ENCODE results near the gene HOXC10. TPM values are rescaled to one million over a fixed set of nuclear protein-coding genes. Genes with fewer than 3 reads are reported as not detected.

HOXC10 gene
- polyA plus RNA-seq, 1 donor, result 0.09 TPM

DNA sequence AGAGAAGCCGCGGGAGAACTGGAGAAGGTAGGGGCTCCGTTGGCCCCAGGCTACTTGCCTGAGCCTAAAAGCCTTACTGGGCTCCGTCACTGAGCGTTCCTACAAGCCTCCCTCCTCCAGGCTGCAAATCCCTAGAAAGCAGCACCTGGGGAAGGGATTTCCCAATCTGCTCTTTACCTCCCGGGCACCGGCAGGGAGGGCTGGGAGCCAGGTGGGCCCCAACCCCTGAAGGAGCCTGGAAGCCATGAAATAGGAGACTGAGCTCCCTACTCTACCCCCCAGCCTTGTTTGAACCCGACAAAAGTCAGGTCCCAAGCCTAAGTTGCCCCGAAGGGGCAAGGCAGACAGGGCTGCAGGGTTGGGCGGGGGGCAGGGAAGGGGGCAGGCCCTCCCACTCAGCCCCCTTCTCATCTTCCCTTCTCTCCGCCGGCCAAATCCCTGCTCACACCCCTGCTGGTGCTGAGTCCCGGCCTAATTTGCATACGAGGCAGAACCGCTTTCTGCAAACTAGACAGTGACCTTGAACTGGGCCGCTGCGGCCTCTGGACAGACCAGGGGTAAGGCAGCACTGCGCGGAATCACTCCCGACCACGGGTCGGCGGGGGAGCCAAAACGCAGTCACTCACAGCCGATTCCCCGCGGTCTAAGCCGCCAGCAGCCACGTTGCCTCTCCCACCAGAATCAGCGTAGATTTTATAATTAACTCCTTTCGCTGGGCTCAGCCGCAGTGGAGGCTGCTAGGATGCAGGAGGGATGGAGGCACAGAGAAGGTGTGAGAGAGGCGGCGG lies 34.0 kb upstream of the HOXC10 start:
- DNase-seq (ENCODE audit: low read depth), result no peak

DNA sequence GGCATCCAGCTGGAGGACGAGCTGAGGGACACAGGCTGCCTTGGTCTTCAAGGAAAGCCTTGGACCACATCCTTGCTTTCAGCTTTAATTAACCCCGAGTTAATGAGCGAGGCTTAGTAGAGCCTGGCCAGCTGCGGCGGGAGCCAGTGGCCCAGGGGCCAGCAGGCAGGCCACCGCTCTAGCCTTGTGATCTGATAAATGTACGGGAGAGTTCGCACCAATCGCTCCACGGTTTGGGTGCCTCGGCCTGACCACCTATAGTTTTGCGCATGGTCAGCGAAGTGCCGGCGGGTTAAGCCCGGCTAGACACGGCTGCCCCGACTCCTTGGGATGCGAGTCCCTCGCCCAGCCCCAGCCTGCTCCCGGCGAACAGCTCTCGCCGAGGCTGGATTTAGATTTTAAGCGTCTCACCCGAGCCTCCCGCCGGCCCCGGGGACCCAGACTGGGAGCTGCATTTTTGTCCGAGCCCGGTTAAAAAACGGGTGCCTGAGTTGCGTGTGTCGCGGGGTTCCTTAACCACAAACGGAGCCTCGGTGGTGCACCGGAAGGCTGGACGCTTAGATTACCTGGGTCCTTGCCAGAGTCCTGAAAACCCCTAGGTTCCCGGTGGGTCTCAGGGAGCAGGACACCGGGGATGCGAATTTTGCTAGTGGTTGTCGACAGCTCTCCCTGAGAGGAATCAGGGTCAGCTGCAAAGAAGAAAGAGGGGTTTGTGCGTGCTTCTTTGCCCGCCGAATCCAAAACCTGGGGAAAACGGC lies 33.2 kb upstream of the HOXC10 start:
- no peak for DNase-seq (ENCODE audit: low read depth)

GRCh38 chr12:53952335-53952694 lies 32.6 kb upstream of the HOXC10 start:
- DNase-seq (ENCODE audit: low read depth), result no peak

DNA sequence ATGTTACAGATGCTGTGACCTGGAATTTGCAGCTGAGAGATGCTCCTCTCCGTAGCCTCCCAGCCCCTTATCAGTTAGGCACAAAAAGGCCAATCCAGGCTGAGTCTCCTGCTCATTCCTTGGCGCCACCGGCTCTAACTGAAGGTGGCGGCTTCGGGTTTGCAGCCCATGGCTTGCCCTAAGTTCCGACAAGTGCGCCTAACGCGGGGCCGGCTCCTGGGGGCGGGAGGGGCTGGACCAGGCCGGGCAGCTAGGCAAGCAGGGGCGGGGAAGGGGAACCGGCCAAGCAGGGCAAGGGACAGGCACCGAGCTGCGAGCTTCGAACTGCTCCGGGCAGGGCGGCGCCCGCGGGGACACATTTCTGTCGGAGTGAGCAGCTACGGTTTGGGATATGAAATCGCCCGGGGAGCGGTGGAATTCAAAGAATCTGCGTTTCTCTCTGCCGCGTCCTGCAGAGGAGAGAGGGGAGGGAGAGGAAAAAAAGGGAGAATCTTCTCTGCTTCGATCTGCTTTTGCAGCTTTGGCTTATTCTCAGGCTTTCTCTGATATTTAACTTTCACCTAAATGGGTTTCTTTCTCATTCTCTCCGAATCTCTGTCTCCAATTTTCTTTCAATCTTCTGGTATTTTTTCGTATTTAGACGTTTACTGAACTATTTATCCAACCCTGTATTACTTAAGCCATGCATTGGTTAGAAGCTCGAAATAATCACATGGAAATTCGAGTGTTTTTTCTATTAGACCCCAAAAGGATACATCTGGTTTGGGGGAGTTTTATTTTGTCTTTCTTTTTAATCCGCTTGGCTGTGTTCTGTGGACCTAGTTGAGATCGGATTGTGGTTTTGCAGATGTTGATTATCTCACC lies 31.8 kb upstream of the HOXC10 start:
- DNase-seq (ENCODE audit: low read depth), result no peak

DNA sequence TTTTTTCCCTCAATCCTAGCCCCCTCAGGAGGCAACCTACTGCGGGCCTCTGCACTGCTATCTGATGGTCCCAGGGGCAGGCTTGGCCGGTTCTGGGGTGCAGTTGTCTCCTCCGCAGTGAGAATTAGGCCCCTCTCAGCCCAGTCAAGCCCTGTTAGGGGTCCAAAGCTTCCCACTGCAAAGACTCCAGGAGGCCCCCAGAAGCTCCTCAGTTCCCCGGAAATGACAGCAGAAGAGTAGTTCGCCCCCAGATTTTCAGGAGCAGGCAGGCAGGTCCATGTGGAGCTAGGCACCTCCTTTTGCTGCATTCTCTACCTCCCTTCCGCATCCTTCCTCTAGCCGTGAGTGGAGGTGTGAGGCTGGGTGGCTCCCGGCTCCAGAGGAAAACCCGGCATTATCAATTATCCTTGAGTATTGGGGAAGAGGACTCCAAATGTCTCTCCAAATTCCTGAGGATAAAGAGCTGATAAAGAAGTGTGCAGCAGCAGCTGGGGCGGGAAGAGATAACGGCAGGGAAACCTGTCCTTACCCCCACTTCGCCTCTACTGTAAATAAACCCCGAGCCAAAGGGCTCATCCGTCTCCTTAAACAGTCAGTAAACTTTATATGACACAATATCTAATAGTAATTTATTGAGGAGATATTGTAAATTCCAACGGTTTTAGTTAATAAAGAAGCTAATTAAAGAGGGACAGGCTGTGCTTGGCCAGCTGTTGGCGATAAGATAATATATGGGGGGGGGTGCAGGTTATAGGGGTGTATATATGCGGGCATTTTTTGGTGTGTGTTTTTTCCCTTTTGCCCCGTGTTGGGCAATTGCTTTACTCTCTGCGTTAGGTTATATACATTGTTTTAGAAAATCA lies 30.9 kb upstream of the HOXC10 start:
- DNase-seq (ENCODE audit: low read depth), result no peak

- DNase-seq (ENCODE audit: low read depth), result no peak
These were observed 30.3 kb upstream of the HOXC10 start, which contains the start of gene HOXC12 for GRCh38 chr12:53954694-53955035. TSS of gene HOXC12 (plus strand) at chr12:53954903. CDS start at chr12:53954930, 27 bp downstream.

GRCh38 chr12:53955036-53955775 lies 29.7 kb upstream of the HOXC10 start:
- no peak for DNase-seq (ENCODE audit: low read depth)

GRCh38 chr12:53955776-53956250 lies 29.1 kb upstream of the HOXC10 start:
- no peak for DNase-seq (ENCODE audit: low read depth)

- no peak for DNase-seq (ENCODE audit: low read depth)
These were observed 28.6 kb upstream of the HOXC10 start for GRCh38 chr12:53956251-53956887.

- DNase-seq (ENCODE audit: low read depth), result no peak
These were observed 27.9 kb upstream of the HOXC10 start for GRCh38 chr12:53956914-53957536.

- no peak for DNase-seq (ENCODE audit: low read depth)
These were observed 26.8 kb upstream of the HOXC10 start for GRCh38 chr12:53958128-53958527.

DNA sequence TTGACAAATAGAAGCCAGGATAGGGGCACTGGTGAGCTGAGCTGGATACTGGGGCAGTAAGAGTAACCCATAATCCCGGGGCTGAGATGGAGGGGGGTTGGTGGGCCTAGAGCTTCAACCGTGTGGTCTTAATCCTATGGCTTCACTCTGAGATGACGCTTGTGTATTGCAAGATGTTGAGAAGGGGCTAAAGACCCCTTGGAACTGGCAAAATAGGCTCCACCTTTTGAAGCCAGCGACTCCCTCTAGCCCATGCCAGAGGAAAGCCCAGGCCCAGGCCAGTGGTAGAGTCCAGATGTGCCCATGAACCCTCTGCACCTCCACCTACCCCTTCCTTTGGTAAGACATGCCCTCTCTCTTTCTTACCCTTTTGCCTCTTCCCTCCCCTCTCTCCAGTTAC lies 25.6 kb upstream of the HOXC10 start:
- DNase-seq (ENCODE audit: low read depth), result no peak

DNA sequence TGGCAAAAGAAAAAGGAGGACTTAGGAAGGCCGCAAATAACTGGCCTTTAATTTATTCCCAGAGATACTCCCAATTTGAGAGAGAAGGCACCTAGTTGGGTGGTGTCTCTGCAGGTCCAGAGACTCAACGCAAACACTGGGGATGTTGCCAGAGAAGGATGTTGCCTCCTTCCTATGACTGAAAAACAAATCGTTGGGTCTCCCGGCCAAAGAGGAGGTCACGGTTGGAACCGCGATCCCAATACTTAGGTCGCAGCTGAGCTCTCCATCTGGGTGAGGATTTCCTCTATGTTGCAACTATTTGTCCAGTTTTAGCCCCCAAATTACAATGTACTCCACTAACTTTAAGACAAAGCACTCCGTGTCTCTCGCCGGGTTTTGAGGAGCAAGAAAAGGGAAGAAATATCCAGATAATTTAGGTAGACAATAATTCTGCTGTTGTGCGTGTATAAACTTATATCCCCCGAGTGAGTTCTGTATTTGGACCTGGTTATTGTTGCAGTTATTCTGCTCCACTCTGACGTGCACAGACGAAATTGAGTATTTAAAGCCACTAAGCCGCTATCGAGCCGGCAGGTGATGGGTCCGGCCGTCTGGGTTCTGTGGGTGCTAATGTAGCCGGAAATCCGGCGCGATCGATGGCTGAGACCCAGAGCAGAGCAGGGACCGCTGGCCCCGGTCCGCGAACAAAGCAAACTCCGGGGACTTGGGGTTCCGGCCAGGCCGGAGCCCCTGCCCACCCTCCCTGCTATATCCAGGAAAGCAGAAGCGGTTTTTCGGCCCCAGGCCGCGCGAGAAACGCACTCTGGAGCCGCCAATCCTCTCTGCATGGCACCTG lies 24.5 kb upstream of the HOXC10 start:
- no peak for DNase-seq (ENCODE audit: low read depth)

DNA sequence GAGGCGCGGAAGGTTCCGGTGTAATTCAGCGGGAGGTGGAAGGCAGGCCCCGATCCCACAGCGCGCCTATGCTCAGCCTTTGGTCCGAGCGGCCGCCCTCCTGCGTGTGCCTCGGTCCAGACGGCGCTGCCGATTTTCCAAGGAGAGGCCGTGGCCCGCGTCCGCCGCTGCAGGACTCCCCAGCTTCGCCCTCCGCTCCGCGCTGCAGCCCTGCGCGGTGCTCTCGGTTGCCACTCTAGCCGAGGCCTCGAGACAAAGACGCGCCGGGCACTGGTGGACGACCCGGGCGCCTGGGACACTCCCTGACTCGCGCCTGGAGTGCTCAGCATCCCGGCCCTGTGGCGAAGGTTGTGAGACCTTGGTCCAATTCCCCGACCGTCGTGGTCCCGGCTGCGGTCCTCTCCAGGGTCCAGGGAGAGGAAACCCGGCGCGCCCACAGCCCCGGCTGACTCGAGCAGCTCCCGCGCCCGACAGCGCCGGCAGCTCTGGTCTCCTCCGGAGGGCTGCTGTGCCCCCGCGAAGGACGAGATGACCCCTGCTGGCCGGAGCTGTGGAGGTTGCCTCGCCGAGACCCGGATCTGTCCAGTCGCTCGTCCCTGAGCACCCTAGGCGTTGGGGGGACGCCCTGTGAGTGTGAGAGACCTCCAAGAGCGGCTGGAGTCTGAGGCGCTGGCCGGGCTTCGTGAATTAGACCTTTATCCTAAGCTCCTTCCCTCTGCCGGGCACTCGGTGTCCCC lies 23.8 kb upstream of the HOXC10 start:
- DNase-seq (ENCODE audit: low read depth), result no peak

- DNase-seq (ENCODE audit: low read depth), result no peak
These were observed 21.9 kb upstream of the HOXC10 start for GRCh38 chr12:53963005-53963404.

DNA sequence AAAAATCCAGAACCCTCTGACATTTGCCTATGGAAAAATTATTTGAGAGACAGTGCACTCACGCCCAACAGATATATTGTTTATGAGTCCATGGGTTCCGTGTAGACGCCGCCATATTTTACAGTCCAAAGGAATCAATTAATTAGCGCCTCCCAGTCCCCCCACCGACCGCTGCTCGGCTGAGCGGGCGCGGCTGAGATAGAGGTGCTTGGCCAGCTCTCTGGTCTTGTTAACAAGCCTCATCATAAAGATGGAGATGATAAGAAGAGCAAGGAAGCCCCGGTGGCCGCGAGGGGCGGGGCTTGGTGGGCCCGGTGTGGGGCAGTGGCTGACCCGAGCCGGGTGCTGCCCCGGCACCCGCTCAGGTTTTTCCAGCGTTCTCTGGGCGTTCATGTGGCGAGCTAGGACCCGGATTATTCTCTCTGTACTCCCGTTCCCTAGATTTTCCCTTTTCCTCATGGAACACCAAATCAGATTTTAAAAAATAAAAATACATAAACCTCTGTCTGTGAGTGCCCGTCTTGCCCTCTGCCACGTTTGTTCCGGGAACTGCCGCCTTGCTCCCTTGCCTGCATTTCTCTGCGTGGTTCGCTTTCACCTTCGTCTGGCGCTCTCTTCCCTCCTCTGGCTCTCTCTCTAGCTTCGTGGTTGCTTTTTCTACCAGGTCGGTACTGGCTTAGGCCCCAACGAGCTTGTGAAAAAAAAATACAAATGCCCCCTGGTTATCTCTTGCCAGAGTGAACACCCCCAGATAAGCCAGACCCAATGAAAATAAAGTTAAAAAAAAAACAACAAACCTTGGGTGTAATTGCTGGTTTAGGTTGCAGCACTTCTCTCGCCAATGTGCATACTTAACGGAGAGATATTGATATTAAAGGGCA lies 21.3 kb upstream of the HOXC10 start:
- no peak for DNase-seq (ENCODE audit: low read depth)

DNA sequence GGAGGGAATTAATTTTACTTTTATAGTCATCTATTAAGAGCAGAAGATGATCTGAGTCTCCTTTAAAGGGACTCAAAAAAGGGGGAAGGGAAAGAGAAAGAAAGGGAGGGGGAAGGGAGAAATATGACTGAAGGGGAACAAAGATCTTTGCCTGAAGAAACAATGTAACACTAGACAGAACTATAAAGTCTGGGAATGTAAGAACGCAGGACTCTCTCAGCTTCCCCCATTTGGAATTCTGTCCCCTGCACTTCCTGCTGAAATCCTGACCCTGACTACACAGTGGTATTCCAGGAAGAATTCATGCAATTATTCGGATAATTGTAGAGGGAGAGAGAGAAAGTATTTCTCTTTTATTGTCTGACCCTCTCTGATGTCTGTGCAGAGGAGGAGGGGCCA lies 20.6 kb upstream of the HOXC10 start:
- no peak for DNase-seq (ENCODE audit: low read depth)

All from forelimb muscle (tissue), 1 donor.